ENCODE results near the gene ZCCHC18. TPM values are rescaled to one million over a fixed set of nuclear protein-coding genes. Genes with fewer than 3 reads are reported as not detected.
"Not testable (repeated sequence)": the region's sequence is repeated elsewhere in the genome, so short reads cannot be mapped to it uniquely, and the experiment has no call there.

Gene ZCCHC18
- total RNA-seq: 1 to 10 TPM; 2.0 to 2.5 TPM
- long read RNA-seq, donor 1, partial matches to known transcripts: 0 of 1 reads
- long read RNA-seq, donor 1, other reads (novel, unspliced or antisense): 0 of 1 reads
- long read RNA-seq, donor 2, partial matches to known transcripts: 0 of 4 reads
- long read RNA-seq, donor 2, other reads (novel, unspliced or antisense): 0 of 4 reads

- intact Hi-C loops (cut with DNase I): loop anchor here in 1 of 2 donors (5.0 kb wide), 1 partner anchor 1400 kb away; the partner anchor contains the start of gene GPRASP2
- DNase-seq (ENCODE audit: low spot score): peak; percentile 83
Observed at GRCh38 chrX:104112326-104112951, at the start of gene ZCCHC18. ZCCHC18 (plus strand) TSS chrX:104112523; CDS start chrX:104114112, 1,589 bp downstream.

- intact Hi-C loops (cut with DNase I): not testable (repeated sequence)
- DNase-seq (ENCODE audit: low spot score): peak; percentile 64
Observed at GRCh38 chrX:104062636-104063035, 49.7 kb upstream of the ZCCHC18 start.

GRCh38 chrX:104075778-104076445 lies 36.4 kb upstream of the ZCCHC18 start, which contains the start of gene TMSB15C:
TMSB15C (minus strand) TSS chrX:104076236.
- intact Hi-C loops (cut with DNase I); DNase-seq (ENCODE audit: low spot score): not testable (repeated sequence)

- intact Hi-C loops (cut with DNase I); DNase-seq (ENCODE audit: low spot score): not testable (repeated sequence)
Observed at GRCh38 chrX:104077854-104078253, 34.5 kb upstream of the ZCCHC18 start.

GRCh38 chrX:104084063-104084462 lies 28.3 kb upstream of the ZCCHC18 start:
- intact Hi-C loops (cut with DNase I): no loop called here
- DNase-seq (ENCODE audit: low spot score): no peak

GRCh38 chrX:104084534-104085277 lies 27.6 kb upstream of the ZCCHC18 start:
- intact Hi-C loops (cut with DNase I): no loop called here
- peak; percentile 64 for DNase-seq (ENCODE audit: low spot score)

- DNase-seq (ENCODE audit: low spot score): no peak
- intact Hi-C loops (cut with DNase I): no loop called here
Observed at GRCh38 chrX:104085477-104085876, 26.8 kb upstream of the ZCCHC18 start.

- peak; percentile 64 for DNase-seq (ENCODE audit: low spot score)
- intact Hi-C loops (cut with DNase I): no loop called here
Observed at GRCh38 chrX:104085919-104086318, 26.4 kb upstream of the ZCCHC18 start.

- DNase-seq (ENCODE audit: low spot score): no peak
- intact Hi-C loops (cut with DNase I): no loop called here
Observed at GRCh38 chrX:104098151-104098808, 14.0 kb upstream of the ZCCHC18 start.

GRCh38 chrX:104098919-104099318 lies 13.4 kb upstream of the ZCCHC18 start:
- intact Hi-C loops (cut with DNase I): no loop called here
- no peak for DNase-seq (ENCODE audit: low spot score)

- intact Hi-C loops (cut with DNase I): no loop called here
- DNase-seq (ENCODE audit: low spot score): no peak
Observed at GRCh38 chrX:104104676-104105075, 7.6 kb upstream of the ZCCHC18 start.

- intact Hi-C loops (cut with DNase I): no loop called here
Observed at GRCh38 chrX:104105330-104106262, 6.7 kb upstream of the ZCCHC18 start.

GRCh38 chrX:104108955-104109354 lies 3.4 kb upstream of the ZCCHC18 start:
- intact Hi-C loops (cut with DNase I): loop anchor here in 1 of 2 donors (2.0 kb wide), 1 partner anchor 22 kb away; no protein-coding TSS in a partner anchor
- DNase-seq (ENCODE audit: low spot score): no peak

More at GRCh38 chrX:104105330-104106262, 6.7 kb upstream of the ZCCHC18 start:
- DNase-seq (ENCODE audit: low spot score): no peak

- intact Hi-C loops (cut with DNase I): loop anchor here in 1 of 2 donors (5.0 kb wide), 1 partner anchor 1398 kb away; the partner anchor contains the start of gene GPRASP2
- DNase-seq (ENCODE audit: low spot score): not testable (repeated sequence)
Observed at GRCh38 chrX:104110491-104111240, 1.7 kb upstream of the ZCCHC18 start.

GRCh38 chrX:104113222-104113965 lies 1.1 kb downstream of the ZCCHC18 start:
- DNase-seq (ENCODE audit: low spot score): no peak

GRCh38 chrX:104117759-104118158 lies 5.4 kb downstream of the ZCCHC18 start:
- intact Hi-C loops (cut with DNase I): no loop called here

More at GRCh38 chrX:104113222-104113965, 1.1 kb downstream of the ZCCHC18 start:
- intact Hi-C loops (cut with DNase I): loop anchor here in 1 of 2 donors (5.0 kb wide), 1 partner anchor 1401 kb away; the partner anchor contains the start of gene GPRASP2

More at GRCh38 chrX:104117759-104118158, 5.4 kb downstream of the ZCCHC18 start:
- no peak for DNase-seq (ENCODE audit: low spot score)
